ENCODE results near the gene CAPN5.
"Not testable (repeated sequence)": the region's sequence is repeated elsewhere in the genome, so short reads cannot be mapped to it uniquely, and the experiment has no call there.

The CAPN5 gene

DNA sequence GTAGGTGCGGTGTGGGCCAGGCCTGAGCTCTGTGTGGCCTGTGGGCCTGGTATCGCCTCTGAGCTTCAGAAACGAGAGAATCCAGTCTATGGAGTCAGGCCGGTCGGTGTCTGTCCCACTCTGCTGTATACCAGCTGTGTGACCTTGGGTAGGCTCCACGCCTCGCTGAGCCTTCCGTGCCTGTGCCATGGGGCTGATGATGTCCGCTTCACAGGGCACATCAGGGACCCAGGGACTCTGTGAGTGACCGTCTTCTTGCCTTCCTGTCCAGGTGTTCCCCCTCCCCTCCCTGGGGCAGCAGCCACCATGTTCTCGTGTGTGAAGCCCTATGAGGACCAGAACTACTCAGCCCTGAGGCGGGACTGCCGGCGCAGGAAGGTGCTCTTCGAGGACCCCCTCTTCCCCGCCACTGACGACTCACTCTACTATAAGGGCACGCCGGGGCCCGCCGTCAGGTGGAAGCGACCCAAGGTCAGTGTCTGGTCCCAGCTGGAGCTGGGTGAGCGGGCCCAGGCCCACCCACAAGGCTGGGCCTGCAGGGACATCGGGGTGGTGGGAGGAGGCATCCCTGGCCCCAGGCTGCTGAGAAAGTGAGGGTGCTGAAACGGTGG lies 17.9 kb downstream of the CAPN5 start:
- no peak for DNase-seq (ENCODE audit: low read depth)

DNA sequence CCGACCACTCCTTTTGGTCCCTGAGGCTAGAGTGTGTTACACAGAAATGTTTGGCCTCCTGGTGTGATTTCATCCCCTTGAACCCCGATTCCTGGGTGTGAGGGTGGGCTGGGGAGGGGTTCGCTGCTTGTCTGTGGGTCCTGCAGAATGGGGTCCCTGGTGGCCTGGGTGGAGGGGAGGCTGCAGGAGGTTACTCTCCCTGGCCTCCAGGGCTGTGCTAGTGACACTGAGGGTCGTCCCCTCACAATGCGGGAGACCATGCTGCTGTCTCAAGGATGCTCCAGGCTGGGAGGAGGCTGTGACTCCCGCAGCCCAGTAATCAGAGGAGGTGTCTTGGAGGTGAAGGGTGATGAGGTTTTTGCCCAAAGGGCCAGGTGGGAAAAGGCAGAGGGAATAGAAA lies 18.9 kb downstream of the CAPN5 start:
- DNase-seq (ENCODE audit: low read depth): no peak

DNA sequence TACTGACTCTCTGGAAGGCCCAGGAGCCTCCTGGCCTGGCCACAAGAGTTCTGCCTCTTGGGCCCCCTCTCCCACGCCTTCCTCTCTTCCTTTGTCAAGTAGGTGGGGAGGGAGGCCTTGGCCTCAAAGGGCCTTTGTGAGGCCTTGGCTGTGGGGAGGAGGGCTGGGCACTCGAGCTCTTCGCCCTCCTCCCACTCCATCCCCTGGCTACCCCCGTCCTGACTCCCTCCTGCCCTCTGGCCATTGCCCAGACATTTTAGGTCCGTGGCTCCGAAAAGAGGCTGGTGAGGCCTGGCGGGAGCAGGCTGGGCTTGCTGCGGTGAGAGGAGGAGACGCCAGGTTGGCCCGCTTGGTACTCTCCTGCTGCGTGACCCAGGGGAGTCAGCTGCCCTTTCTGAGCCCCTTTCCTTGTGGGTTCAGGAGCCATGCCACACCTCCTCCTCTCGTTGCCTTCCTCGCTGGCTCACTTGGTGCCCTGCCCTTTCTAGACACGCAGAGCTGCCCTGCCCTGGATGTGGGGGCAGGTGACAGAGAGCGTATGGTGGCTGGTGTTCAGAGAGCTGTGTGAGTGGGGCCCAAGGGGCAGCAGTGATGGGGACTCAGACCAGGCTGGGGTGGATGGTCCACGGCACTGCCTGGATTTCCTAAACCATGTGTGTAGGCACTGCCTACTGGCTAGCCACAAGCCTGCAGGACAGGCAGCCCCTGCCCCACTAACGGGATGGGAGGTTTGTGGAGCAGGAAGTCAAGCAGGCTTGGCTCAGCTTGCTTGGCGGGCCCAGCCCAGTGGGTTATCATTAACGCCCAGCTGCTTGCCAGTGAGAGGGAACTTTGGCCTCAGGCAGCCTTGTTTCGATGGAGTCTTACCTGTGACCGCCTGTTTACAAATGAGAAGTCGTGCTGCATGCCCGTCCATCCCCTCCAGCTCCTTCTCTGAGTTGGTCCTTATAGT lies 20.0 kb downstream of the CAPN5 start:
- no peak for DNase-seq (ENCODE audit: low read depth)

DNA sequence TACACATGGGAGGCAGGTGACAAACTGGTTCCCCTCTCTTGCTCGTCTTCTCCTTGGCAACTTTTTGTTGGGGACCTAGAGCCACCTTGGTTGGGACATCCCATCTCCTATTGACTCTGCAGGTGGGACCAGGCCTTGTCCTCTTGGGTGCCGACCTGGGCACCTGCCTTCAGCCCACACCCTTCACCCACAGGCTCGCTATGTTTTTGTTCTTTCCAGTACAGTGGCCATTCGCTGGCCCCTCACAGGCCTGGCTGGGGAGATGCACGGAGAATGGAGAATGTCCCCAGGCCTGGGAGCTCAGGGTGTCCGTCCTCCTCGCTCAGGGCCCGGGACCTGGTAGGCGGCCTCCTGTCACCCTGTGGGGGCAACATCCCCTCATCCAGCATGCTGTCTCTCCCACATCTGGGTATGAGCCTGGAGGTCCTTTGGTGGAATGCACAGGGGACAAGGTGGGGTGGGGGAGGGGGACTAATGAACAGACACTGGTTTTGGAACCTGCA lies 21.0 kb downstream of the CAPN5 start:
- DNase-seq (ENCODE audit: low read depth): no peak

DNA sequence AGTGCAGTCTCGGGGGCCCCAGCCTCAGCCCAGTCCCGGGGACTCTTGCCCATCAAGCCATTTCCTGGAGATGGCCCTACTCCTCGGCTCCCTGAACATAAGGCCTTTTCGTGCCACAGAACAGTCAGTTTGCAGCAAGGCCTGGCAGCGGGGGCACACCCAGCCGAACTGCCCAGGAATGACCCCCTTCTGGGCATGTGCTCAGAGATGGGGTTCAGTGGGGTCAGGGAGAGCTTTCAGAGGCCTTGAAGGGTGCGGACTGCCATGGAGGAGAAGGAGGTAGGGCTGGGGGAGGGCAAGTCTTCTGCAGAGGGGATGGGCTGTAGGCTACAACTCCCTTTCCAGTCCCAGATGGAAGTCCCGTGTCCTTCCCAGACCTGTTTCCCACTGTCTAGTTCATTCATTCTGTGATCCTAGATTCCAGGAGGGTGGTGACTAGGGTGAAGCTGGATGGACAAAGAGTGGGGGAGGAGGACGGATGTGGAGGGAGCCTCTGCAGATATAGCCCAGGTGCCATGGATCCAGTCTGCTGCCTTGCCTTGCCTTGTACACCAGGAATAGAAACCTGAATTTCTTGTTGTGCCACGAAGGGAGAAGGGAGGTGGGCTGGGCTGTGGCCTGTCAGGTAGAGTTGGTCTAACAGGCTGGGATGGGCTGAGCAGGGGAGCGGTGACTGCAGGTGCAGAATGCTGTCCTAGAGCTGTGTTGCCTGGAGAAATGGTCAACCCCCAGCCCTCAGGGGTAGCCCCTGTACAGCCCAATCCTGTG lies 21.6 kb downstream of the CAPN5 start:
- no peak for DNase-seq (ENCODE audit: low read depth)

DNA sequence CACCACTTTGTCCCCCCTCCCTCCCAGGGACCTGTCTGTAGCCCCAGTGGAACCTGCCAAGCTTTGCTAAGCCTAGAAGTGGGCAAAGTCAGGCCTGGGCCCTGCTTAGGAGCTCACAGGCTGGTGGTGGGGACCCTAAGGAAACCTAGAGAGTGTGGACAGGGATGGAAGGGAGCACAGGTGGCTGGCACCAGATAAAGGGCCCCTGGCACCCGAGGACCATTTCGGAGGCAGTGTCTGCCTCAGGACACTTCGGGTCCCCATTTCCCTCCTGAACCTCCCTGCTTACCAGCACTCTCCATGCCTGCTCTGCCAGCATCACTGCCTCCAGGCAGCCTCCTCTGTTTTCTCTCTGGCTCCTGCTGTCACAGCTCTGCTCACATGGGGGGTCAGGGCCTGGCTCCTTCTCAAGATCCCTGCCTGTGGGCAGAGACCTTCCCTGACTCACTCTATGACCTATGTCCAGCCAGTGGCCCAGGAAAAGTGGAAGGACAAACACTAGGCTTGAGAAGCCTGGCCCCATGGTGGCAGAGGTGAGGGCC lies 22.3 kb downstream of the CAPN5 start:
- no peak for DNase-seq (ENCODE audit: low read depth)

DNA sequence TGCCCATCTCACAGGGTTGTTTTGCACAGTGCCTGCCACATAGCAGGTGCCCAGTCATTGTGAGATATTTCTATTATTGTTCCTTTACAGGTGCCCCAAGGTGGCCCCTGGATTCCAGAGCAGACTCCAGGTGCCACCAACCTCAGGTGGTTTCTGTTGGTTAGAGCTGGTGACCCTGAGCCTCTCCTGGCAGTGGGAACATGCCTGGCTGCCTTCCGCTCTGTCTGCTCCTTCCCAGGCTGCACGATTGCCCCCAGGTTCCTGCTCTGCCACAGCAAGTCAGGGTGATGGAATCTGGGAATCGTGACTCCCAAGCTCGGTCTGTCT lies 23.2 kb downstream of the CAPN5 start:
- no peak for DNase-seq (ENCODE audit: low read depth)

DNA sequence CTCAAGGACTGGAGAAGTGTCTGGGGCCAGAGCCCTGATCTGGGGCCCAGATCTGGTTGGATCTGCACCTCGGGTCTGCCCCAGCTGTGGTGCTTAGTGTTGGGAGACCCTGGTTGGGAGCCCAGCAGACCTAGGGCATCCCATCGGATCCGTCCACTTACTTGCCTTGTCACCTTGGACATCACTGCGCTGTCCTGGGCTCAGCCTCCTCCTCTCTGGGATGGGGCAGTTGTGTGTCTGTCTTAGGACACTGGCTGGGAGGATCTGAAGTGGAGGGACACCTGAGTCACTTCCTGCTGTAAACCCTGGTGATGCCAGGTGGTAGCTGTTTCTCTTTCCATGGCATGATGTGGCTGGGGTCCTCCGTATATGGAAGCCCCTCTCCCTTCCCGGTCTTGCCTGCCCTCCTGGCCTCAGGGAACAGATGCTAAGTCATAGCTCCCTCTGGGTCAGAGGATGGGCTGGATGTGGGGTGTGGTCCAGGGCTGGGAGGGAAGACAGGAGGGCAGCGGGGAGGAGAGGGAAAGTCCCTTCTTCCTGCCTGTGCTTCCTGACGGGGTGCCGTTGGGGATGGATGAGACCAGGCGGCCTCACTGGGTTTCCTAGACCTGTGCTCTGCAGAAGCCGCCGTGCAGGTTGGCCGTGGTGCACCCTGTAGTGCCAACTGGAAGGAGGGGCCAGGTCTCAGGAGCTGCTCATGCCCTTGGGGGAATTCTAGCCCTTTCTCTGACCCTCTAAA lies 23.8 kb downstream of the CAPN5 start:
- DNase-seq (ENCODE audit: low read depth): no peak

DNA sequence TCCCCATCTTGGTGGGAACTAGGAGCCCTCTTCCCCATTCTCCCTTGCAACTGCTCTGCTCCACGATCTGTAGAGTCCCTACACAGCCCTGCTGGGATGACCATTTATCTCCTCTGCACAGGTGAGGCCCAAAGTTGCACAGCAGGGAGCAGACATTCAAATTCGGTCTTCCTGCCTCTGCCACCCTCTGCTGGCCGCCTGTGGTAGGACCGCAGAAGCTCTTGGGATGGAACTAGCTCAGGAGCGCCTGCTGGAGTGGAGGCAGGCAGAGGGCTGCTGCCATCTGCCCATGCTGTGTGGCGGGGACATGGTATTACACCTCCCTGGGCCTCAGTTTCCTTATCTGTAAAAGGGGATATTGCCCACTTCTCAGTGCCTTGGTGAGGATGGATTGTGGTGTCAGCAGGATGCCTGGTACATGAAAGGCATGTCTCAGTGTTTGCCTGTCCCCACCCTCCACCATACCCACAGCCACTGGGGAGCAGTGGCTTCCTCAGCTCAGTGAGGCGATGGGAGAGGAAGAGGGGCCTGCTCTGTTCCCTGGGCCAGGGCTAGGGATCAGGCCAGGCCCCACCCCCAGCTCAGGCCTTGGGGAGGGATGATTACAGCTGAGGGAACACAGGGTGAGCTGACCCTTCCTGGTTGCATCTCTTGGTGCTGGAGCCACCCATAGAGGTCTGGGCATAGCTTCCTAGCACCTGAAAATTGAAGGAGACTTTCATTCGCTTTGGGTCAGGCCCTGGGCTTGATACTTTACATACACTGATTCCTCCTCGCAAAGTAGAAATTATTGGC lies 24.6 kb downstream of the CAPN5 start:
- peak; percentile 74 for DNase-seq (ENCODE audit: low read depth)

DNA sequence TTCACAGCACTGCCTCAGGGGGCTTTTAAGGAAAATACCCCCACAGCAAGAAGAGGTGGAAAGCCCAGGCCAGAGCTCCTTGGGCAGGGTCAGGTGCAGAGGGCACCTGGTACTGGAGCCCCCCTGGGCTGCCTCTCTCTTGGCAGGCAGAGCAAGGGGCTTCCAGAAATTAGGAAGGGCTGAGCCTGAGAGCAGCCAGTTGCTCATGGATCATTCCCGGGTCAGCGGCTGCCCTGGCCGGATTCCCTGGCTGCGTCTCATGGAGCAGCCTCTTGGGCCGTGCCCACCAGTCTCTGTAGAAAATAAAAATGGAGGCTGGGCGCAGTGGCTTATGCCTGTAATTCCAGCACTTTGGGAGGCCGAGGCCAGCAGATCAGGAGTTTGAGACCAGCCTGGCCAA lies 25.6 kb downstream of the CAPN5 start:
- no peak for DNase-seq (ENCODE audit: low read depth)

DNA sequence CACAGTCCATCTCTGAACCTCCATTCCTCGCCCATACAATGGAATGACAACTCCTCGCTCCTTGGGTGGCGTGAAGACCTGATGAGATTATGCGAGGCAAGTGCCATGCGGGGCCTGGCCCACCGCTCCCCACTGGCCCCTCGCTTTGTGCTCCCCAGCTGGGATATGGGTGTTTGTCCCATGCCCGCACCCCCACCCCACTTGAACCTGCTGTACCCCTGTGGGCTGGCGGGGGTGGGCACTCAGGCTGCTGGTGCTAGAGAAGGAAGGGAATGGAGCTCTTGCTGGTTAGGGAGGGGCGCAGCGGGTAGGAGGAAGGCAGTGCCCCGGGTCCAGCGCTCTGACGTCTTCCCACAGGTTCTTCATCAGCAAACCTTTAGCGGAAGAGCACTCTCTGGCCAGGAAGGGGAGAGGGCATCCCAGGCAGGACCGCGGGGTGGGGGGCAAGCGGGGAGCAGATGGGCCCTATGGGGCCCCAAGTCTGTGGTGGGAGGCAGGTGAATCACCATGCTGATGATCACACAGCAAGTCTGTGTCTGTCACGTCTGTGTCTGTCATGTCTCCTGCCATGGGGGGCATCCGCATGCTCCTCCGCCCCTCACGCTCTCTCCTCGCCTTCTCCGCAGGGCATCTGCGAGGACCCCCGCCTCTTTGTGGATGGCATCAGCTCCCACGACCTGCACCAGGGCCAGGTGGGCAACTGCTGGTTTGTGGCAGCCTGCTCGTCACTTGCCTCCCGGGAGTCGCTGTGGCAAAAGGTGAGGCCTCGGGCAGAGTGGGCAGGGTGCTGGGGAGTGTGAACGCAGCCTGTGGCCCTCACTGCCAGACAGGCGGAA lies 26.5 kb downstream of the CAPN5 start:
- DNase-seq (ENCODE audit: low read depth): no peak

DNA sequence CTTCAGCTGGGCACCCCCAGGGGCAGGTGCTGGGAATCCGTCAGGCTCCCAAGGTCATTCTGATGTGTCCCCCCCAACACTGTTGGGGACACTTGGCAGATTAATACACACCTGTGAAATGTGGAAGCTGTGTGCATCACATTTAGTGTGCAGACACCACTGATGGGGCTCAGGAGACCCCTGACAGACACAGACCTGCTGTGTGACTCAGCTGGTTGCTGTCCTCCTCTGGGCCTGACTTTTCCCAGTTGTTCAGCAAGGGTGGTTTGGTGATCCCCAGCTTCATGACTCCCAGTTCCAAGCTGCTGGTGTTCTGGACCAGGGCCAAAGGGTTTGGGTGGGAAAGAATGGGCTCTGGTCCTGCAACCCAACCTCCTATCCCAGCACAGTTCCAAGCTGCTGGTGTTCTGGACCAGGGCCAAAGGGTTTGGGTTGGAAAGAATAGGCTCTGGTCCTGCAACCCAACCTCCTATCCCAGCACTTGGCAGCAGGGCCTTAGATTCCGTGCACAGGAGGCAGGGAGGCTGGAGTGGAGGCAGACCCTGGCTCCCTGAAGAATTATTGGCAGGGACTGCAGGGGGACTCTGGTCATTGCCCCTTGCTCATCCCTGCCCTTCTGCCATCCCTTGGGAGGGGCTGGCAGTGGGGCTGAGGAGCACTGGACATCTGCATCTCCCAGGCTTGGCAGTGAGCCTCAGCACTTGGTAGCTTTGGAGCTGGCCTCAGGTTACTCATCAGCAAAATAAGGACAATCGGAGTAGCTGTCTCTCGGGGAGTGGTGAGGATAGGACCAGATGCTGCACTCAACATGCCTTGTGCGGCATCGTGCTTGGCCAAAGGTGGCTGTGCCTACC lies 27.4 kb downstream of the CAPN5 start:
- DNase-seq (ENCODE audit: low read depth): no peak

DNA sequence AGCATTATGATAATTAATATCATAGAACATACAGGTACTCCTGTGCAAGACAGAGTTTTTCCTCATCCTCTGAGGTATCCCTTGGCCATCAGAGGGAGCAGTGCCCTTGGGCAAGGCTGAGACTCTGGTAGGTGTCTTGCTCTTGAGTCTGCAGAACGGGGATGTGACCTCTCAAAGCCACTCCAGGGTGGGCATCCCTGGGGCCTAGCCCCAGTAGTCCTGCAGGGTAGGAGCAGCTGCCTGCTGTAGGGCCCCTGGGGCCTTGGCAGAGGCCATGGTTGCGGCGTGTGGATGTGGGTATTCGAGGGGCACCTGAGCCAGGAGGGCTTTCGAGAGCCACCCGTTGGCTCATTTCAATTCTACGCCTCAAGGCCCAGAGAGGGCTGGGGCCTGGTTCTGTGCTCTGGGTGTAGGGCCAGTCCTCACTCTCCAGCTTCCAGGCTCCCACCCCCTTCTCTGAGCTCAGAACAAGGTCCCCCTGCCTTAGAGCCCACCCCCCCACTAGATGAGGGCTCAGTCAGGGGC lies 28.1 kb downstream of the CAPN5 start:
- no peak for DNase-seq (ENCODE audit: low read depth)

DNA sequence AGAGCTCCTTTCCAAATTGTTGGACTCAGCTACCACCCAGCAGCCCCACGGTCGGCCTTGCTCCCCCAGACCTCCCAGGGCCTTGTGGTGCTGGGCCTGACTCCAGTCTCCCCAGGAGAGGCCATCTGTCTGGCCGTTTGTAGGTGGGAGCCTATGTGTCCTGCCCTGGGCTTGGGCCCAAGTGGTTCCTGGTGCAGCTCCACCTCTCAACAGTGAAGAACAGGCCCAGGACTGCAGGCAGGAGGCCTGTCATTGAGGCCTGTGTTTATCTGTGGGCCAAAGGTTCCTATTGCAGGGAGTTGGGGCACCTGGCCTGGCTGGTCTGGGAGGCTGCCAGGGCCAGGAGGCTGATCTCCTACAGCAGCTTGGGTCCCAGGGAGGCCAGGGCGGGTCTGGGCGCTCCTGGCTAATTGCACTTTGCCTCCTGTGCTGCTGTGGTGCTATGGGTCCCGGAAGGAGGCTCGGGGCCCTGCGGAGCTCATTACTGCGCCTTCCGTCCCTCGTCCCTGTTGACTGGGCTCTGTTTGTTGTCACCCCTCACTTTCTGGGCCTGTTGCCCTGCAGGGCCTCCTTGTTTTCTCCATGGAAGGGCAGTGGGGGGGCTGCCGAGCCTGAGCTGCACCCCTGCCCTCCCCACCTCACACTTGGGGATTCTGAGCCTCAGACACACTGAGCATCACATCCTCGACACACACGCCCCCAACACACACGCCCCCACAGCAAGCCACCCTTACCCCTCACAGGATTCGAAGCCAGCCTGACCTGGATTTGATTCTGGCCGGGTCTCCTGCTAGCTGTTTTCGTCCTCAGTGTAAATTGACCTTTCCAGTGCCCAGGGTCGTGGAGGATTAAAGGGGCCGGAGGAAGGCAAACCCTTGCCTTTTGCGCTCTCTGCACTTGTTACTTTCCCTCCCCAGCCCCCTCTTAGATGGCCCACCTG lies 29.1 kb downstream of the CAPN5 start:
- DNase-seq (ENCODE audit: low read depth): no peak

DNA sequence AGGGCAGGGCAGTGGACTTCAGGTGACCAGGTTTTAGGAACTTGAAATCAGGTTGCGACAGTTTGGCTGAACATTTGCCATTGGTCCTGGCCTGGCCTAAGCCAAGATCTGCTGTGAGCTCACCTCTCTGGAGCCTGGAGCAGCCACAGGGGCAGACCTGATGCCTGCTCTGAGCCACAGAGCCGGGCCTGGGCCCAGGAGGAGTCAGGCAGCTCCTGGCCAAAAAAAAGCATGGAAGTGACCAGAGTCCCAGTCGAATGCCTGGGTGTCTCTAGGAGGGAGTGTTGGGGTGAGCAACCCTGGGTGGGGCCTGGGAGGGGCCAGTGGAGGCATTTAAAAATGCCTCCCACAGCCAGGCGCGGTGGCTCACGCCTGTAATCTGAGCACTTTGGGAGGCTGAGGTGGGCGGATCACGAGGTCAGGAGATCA lies 29.8 kb downstream of the CAPN5 start:
- no peak for DNase-seq (ENCODE audit: low read depth)

DNA sequence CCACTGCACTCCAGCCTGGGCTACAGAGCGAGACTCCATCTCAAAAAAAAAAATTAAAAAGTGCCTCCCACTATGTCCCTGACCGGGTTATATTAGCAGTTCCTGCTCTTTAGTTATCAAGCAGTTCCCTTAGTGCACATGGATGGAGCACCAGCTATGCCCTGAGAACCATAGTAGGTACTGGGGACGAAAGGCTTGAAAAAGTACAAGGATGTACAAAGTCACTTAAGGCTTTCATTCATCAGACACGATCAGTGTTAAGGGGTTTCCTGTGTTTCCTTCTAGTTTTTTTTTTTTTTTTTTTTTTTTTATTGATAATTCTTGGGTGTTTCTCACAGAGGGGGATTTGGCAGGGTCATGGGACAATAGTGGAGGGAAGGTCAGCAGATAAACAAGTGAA lies 30.4 kb downstream of the CAPN5 start:
- DNase-seq (ENCODE audit: low read depth): not testable (repeated sequence)

DNA sequence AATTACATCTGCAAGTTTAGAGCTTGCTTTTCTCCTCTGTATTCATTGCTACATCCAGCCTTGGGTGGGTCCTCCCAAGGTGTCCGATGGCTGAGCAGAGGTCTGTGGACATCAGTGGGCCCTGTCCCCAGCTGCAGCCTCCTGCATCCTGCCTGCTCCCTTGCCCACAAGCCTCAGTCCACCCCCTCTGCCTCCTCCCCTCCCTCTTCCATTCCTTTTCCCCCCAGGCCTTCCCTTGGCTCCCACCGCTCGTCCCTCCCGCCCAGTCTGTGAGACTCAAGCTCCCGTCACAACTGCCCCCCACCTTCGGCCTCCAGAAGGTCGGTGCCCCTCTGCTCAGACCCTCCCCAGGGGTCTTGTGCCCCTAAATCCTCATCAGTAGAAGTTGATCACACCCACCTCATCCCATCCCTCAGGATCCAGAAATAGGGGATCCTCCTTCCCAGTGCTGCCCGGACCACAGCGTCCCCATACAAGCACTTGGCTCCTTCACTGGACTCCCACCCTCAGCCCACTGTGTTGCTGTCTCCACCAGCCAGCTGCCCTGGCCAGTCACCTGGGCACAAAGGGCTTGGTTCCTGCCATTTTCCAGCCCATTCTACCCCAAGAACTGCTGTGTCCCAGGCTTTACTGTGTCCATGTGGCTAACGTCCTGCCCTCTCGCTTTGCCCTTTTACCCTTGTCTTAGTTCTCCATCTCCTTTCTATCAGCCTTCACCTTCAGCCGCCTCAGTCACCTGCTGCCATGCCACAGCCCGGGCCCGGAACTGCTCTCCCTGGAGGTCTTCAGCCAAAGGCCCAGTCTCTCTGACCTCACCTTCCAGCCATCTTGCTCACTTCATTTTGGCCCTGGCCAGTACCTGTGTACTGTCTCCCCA lies 33.6 kb downstream of the CAPN5 start:
- no peak for DNase-seq (ENCODE audit: low read depth)

All from activated T-cell treated with anti-CD3 and anti-CD28 coated beads for 48 hours (primary cell).